HG03469 (cell line): ENCODE results near the gene COQ2.
A peak's percentile ranks its signal among the peaks of the same experiment; 100 is the strongest.
"Not testable (repeated sequence)": the region's sequence is repeated elsewhere in the genome, so short reads cannot be mapped to it uniquely, and the experiment has no call there.

Experiments
- ATAC-seq: cut with Tn5 transposase; IDR thresholded peaks from one replicate; pipeline ENCODE4 v1.9.1; 2021; ENCODE audit warnings: mild to moderate bottlenecking, moderate library complexity, moderate number of reproducible peaks; ENCODE audit not compliant: unreplicated experiment

The COQ2 gene

GRCh38 chr4:83251447-83251830 lies 33.2 kb downstream of the COQ2 start:
- no peak for ATAC-seq

GRCh38 chr4:83250687-83251446 lies 33.7 kb downstream of the COQ2 start:
- ATAC-seq, result no peak

GRCh38 chr4:83248486-83248885 lies 36.1 kb downstream of the COQ2 start:
- no peak for ATAC-seq

GRCh38 chr4:83247415-83248357 lies 36.9 kb downstream of the COQ2 start:
- no peak for ATAC-seq

- ATAC-seq, result no peak
Observed at GRCh38 chr4:83241132-83241531, 43.5 kb downstream of the COQ2 start.

- peak; percentile 88 for ATAC-seq
Observed at GRCh38 chr4:83240379-83240875, 44.2 kb downstream of the COQ2 start.

- ATAC-seq, result no peak
Observed at GRCh38 chr4:83238393-83239248, 46.0 kb downstream of the COQ2 start.

GRCh38 chr4:83237591-83237990 lies 47.0 kb downstream of the COQ2 start:
- ATAC-seq, result no peak

GRCh38 chr4:83235645-83236133 lies 48.9 kb downstream of the COQ2 start:
- ATAC-seq, result not testable (repeated sequence)

GRCh38 chr4:83234902-83235644 lies 49.5 kb downstream of the COQ2 start:
- ATAC-seq, result no peak

- not testable (repeated sequence) for ATAC-seq
Observed at GRCh38 chr4:83234387-83234786, 50.2 kb downstream of the COQ2 start.

- ATAC-seq, result no peak
Observed at GRCh38 chr4:83232082-83232481, 52.5 kb downstream of the COQ2 start.

- peak; percentile 77 for ATAC-seq
Observed at GRCh38 chr4:83231620-83232076, 53.0 kb downstream of the COQ2 start.

- ATAC-seq, result no peak
Observed at GRCh38 chr4:83230928-83231327, 53.7 kb downstream of the COQ2 start.

- ATAC-seq, result no peak
Observed at GRCh38 chr4:83229791-83230190, 54.8 kb downstream of the COQ2 start.

- no peak for ATAC-seq
Observed at GRCh38 chr4:83228231-83228630, 56.4 kb downstream of the COQ2 start.

- no peak for ATAC-seq
Observed at GRCh38 chr4:83224502-83225197, 59.9 kb downstream of the COQ2 start.

- no peak for ATAC-seq
Observed at GRCh38 chr4:83223781-83224180, 60.8 kb downstream of the COQ2 start.

- ATAC-seq, result peak; percentile 22
Observed at GRCh38 chr4:83221897-83222441, 62.6 kb downstream of the COQ2 start.
